Stomach (tissue), 4 donors: Measurements from ENCODE around the gene BCORL1.

Source experiments
- CTCF ChIP-seq, 7 experiments: fragments of 450-650 bp in 4 of 7; fragments of 200-600 bp in 3 of 7; sonication (generic) in 3 of 7; IDR thresholded peaks; one replicate each; pipeline ENCODE4 v1.5.1; 2016 to 2019; ENCODE audit warnings: antibody characterized with exemption in 7 of 7, control low read depth in 2 of 7, mild to moderate bottlenecking in 1 of 7
- POLR2AphosphoS5 ChIP-seq, 3 donors: sonication (generic); formaldehyde crosslinking; IDR thresholded peaks; one replicate each; pipeline ENCODE4 v1.6.1; 2016; ENCODE audit warnings: antibody characterized with exemption in 3 of 3

- no peak for TF ChIP-seq CTCF (IDR thresholded peaks at IDR 0.05)
- TF ChIP-seq POLR2AphosphoS5 (IDR thresholded peaks at IDR 0.05): peak in 2 of 3 donors; percentile 39 to 45
Measured at GRCh38 chrX:129980540-129981199, 1.8 kb upstream of the BCORL1 start.
